PC-3 (cell line): ENCODE measurements around the gene DYNLL1. TPM values are rescaled to one million over a fixed set of nuclear protein-coding genes. Genes with fewer than 3 reads are reported as not detected.
A peak's percentile ranks its signal among the peaks of the same experiment; 100 is the strongest.

Source experiments
- ATAC-seq: fragments of 200-7000 bp; cut with Tn5 transposase; 2 replicates; pipeline ENCODE4 v1.9.1; 2020; ENCODE audit warnings: mild to moderate bottlenecking, moderate library complexity
- BruUV-seq: library from RNA; stranded (reverse); fragments of 400-500 nt; replicated peaks from 2 replicates; lab custom pipeline; 2021; lab: Mats Ljungman, UMichigan
- CTCF ChIA-PET: fragments of 300-600 bp; sonication (Branson Sonifier 250); formaldehyde crosslinking; loops from one replicate; lab custom pipeline; 2022; ENCODE audit warnings: antibody characterized with exemption; lab: Charles Lee
- POLR2A ChIA-PET: fragments of 300-600 bp; sonication (Branson Sonifier 250); formaldehyde crosslinking; loops from one replicate; lab custom pipeline; 2022; ENCODE audit warnings: antibody characterized with exemption; ENCODE audit not compliant: unreplicated experiment; lab: Charles Lee
- DNase-seq: peaks from one replicate; pipeline ENCODE4 v3.0.0-alpha.2; 2015
- H2AFZ ChIP-seq: fragments of 300-600 bp; sonication (generic); 2 replicates; pipeline ENCODE4 v1.6.0; 2016; ENCODE audit warnings: antibody characterized with exemption, low read length
- H3F3A ChIP-seq: fragments of 300-600 bp; sonication (generic); one replicate; pipeline ENCODE4 v1.6.0; 2017; ENCODE audit warnings: antibody characterized with exemption, low read length, control low read depth, mild to moderate bottlenecking; ENCODE audit not compliant: unreplicated experiment
- H3K27ac ChIP-seq: fragments of 300-600 bp; sonication (generic); 2 replicates; pipeline ENCODE4 v1.5.1; 2016; ENCODE audit warnings: mild to moderate bottlenecking, low read length
- H3K27me3 ChIP-seq: fragments of 300-600 bp; sonication (generic); 2 replicates; pipeline ENCODE4 v1.6.1; 2016; ENCODE audit warnings: low read length, mixed read lengths
- H3K36me3 ChIP-seq: fragments of 300-600 bp; sonication (generic); 2 replicates; pipeline ENCODE4 v1.6.1; 2016; ENCODE audit warnings: low read depth, mixed run types, low read length, mixed read lengths
- H3K4me1 ChIP-seq: fragments of 300-600 bp; sonication (generic); 2 replicates; pipeline ENCODE4 v1.5.1; 2016; ENCODE audit warnings: low read length; ENCODE audit not compliant: insufficient read depth
- H3K4me2 ChIP-seq: fragments of 300-600 bp; sonication (generic); 2 replicates; pipeline ENCODE4 v1.6.0; 2016; ENCODE audit warnings: low read length
- H3K4me3 ChIP-seq: fragments of 300-600 bp; sonication (generic); 2 replicates; pipeline ENCODE4 v1.5.1; 2016; ENCODE audit warnings: mild to moderate bottlenecking, low read length, mixed read lengths
- H3K79me2 ChIP-seq: fragments of 300-600 bp; sonication (generic); 2 replicates; pipeline ENCODE4 v1.6.1; 2017; ENCODE audit warnings: low read length, mixed read lengths
- H3K9ac ChIP-seq: fragments of 300-600 bp; sonication (generic); 2 replicates; pipeline ENCODE4 v1.6.0; 2016; ENCODE audit warnings: mild to moderate bottlenecking, low read length
- H3K9me2 ChIP-seq: fragments of 300-600 bp; sonication (generic); replicated peaks from 2 replicates; pipeline ENCODE4 v1.6.1; 2016; ENCODE audit warnings: mixed run types, low read length, mixed read lengths
- H3K9me3 ChIP-seq: fragments of 300-600 bp; sonication (generic); 2 replicates; pipeline ENCODE4 v1.6.1; 2016; ENCODE audit warnings: low read length, mixed read lengths
- H4K20me1 ChIP-seq: fragments of 300-600 bp; sonication (generic); 2 replicates; pipeline ENCODE4 v1.6.1; 2016; ENCODE audit warnings: low read length, mixed read lengths
- EZH2 ChIP-seq: fragments of 300-600 bp; sonication (generic); IDR thresholded peaks from one replicate; pipeline ENCODE4 v1.6.1; 2017; ENCODE audit warnings: antibody characterized with exemption, mild to moderate bottlenecking, low read length; ENCODE audit not compliant: unreplicated experiment
- EZH2phosphoT487 ChIP-seq: fragments of 300-600 bp; sonication (generic); IDR thresholded peaks from 2 replicates; pipeline ENCODE4 v1.6.1; 2018; ENCODE audit warnings: mild to moderate bottlenecking, antibody characterized with exemption, low read length, borderline replicate concordance
- intact Hi-C: fragments of 100-400 bp; cut with micrococcal nuclease; formaldehyde crosslinking; loops from 2 replicates; pipeline ENCODE4 v1.9.0; 2023
- total RNA-seq: library from RNA; depleted of rRNA; stranded (reverse); fragments of >200 nt; gene quantifications from 2 replicates; pipeline ENCODE4 v1.2.3, GENCODE V29; 2014
- TF ChIP-seq, protein P1 (sequence below): fragments of 300-600 bp; sonication (generic); conservative IDR thresholded peaks from 2 replicates; pipeline ENCODE4 v1.5.1; 2017; ENCODE audit warnings: antibody characterized with exemption, low read depth, mild to moderate bottlenecking, low read length

The DYNLL1 gene
- total RNA-seq, 1 experiment from 2014 or later: 396 TPM

DNA sequence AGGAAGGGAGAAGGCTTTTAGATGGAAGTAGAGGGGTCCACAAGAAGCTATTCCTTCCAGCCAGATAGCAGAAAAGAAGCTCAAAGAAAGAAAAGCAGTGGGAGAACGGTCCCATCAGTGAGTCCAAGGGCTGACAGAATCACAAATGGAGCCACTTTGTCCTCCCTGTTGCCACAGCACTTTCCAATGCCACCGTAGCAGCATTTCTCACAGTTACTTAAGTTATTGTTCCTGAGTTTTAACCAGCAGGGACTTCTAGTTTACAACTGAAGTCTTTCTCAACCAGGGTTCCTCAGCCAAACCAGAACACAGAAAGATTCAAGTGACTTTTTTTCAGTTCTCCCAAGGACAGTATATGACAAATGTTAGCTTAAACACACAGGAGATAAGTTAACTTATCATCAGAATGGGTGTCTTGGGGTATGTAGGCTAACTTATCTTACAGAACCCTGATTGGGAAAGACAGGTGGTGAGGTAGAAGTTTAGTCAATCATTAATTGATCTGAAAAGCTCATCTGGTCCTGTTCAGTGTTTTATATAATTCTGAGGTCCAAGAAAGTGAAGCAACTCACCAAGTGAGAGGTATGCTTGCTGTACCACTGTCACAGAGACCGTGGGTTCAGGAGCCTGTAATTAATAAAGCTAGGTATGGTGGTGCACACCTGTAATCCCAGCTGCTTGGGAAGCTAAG, 42.7 kb upstream of the DYNLL1 start:
- intact Hi-C loops: no loop called here
- ATAC-seq: no peak
- Histone ChIP-seq H2AFZ (no peak overlapping the region), H3K27ac (no peak overlapping the region), H3F3A (peaks cover 4% of the 10 kb centered on the region), H3K4me3 (no peak overlapping the region), H4K20me1 (peaks cover 19% of the 10 kb centered on the region), H3K27me3 (no peaks in the 10 kb centered on the region), H3K79me2 (peaks cover 31% of the 10 kb centered on the region), H3K36me3 (peaks cover 49% of the 10 kb centered on the region), H3K9me3 (no peaks in the 10 kb centered on the region), H3K9ac (no peak overlapping the region), H3K4me1 (no peaks in the 10 kb centered on the region), H3K9me2 (no peaks in the 10 kb centered on the region), H3K4me2 (no peak overlapping the region)
- no peak for DNase-seq
- TF ChIP-seq, protein P1, sequence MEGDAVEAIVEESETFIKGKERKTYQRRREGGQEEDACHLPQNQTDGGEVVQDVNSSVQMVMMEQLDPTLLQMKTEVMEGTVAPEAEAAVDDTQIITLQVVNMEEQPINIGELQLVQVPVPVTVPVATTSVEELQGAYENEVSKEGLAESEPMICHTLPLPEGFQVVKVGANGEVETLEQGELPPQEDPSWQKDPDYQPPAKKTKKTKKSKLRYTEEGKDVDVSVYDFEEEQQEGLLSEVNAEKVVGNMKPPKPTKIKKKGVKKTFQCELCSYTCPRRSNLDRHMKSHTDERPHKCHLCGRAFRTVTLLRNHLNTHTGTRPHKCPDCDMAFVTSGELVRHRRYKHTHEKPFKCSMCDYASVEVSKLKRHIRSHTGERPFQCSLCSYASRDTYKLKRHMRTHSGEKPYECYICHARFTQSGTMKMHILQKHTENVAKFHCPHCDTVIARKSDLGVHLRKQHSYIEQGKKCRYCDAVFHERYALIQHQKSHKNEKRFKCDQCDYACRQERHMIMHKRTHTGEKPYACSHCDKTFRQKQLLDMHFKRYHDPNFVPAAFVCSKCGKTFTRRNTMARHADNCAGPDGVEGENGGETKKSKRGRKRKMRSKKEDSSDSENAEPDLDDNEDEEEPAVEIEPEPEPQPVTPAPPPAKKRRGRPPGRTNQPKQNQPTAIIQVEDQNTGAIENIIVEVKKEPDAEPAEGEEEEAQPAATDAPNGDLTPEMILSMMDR: no peak
- CTCF ChIA-PET: interaction anchor here (0.6 kb wide), 1 partner anchor 84 kb away, joined by 3 read pairs; no protein-coding TSS in a partner anchor
- no TSS peak for BruUV-seq
- POLR2A ChIA-PET: no interaction called here

DNA sequence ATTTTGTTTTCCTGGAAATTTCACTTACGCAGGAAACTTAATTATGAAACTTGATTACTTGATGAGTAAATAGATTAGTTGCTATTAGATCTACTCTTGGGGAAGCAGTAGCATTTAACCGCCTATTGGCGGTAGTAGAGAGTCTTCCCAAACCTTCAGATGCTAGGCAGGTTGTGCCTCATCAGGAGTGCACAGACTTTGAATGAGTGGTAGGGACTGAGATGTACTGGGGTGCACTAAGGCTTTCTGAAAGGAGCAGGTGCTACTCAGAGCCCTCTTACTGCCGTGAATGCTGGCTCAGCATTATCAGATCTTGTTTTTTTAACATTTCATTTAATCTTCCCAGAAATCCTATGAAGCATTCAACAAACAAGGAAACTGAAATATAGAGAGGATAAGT, 41.9 kb upstream of the DYNLL1 start:
- peaks cover 4% of the 10 kb centered on the region for H3F3A ChIP-seq
- H3K4me1 ChIP-seq: no peaks in the 10 kb centered on the region
- H3K4me3 ChIP-seq: no peak overlapping the region
- POLR2A ChIA-PET: no interaction called here
- H3K27me3 ChIP-seq: no peaks in the 10 kb centered on the region
- H3K9me2 ChIP-seq: no peaks in the 10 kb centered on the region
- intact Hi-C loops: no loop called here
- BruUV-seq: no TSS peak
- DNase-seq: peak; percentile 65
- H3K4me2 ChIP-seq: no peak overlapping the region
- H3K27ac ChIP-seq: no peak overlapping the region
- CTCF ChIA-PET: no interaction called here
- peaks cover 25% of the 10 kb centered on the region for H3K79me2 ChIP-seq
- TF ChIP-seq, protein P1: peak; percentile 90
- TF ChIP-seq EZH2 (no peak), EZH2phosphoT487 (no peak)
- H2AFZ ChIP-seq: no peak overlapping the region
- no peak overlapping the region for H3K9ac ChIP-seq
- peaks cover 55% of the 10 kb centered on the region for H3K36me3 ChIP-seq
- no peaks in the 10 kb centered on the region for H3K9me3 ChIP-seq
- peak; percentile 74 for ATAC-seq
- peaks cover 19% of the 10 kb centered on the region for H4K20me1 ChIP-seq

DNA sequence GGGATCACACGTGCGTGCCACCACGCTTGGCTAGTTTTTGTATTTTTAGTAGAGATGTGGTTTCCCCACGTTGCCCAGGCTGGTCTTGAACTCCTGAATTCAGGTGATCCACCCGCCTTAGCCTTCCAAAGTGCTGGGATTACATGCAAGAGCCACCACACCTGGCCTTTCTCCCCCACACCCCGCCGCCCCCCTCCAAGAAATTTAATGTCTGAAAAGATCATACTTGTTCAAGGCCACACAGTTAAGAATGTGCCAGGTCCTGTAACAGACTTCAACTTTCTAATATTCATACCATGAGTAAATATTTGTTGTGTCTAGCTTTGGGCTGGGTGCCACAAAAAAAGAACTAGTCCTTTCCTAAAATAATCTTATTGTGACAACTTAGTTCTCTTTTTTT, 40.6 kb upstream of the DYNLL1 start:
- ATAC-seq: no peak
- H3K4me2 ChIP-seq: no peak overlapping the region
- ChIA-PET POLR2A (no interaction called here), CTCF (interaction anchor here (0.7 kb wide), 1 partner anchor 10 kb away, joined by 3 read pairs; no protein-coding TSS in a partner anchor)
- no peaks in the 10 kb centered on the region for H3K27me3 ChIP-seq
- no peak overlapping the region for H3K4me3 ChIP-seq
- intact Hi-C loops: no loop called here
- peaks cover 60% of the 10 kb centered on the region for H3K36me3 ChIP-seq
- H3K79me2 ChIP-seq: peaks cover 13% of the 10 kb centered on the region
- no peak overlapping the region for H3K9ac ChIP-seq
- TF ChIP-seq, protein P1: no peak
- TF ChIP-seq EZH2phosphoT487 (no peak), EZH2 (no peak)
- no TSS peak for BruUV-seq
- peaks cover 4% of the 10 kb centered on the region for H3F3A ChIP-seq
- H3K9me2 ChIP-seq: no peaks in the 10 kb centered on the region
- no peak overlapping the region for H3K27ac ChIP-seq
- H2AFZ ChIP-seq: no peak overlapping the region
- no peak for DNase-seq
- no peaks in the 10 kb centered on the region for H3K4me1 ChIP-seq
- H3K9me3 ChIP-seq: no peaks in the 10 kb centered on the region
- H4K20me1 ChIP-seq: peaks cover 24% of the 10 kb centered on the region
